Tibial nerve (tissue), 4 donors: Measurements from ENCODE around the gene CRY1. TPM values are rescaled to one million over a fixed set of nuclear protein-coding genes. Genes with fewer than 3 reads are reported as not detected.

Source experiments
- DNase-seq, 2 donors: peaks; one replicate each; pipeline ENCODE4 v3.0.0-alpha.2; 2019; ENCODE audit warnings: low spot score in 2 of 2
- H3K27ac ChIP-seq, 4 donors: fragments of 200-600 bp; sonication (generic) in 3 of 4; one replicate each; pipeline ENCODE4 v1.5.1; 2017 to 2019; ENCODE audit warnings: mild to moderate bottlenecking in 1 of 4
- H3K27me3 ChIP-seq, 2 donors: fragments of 200-600 bp; sonication (generic) in 1 of 2; one replicate each; pipeline versions ENCODE4 v1.5.1 to v1.6.0; 2017 to 2019
- H3K36me3 ChIP-seq, 3 donors: fragments of 200-600 bp; sonication (generic); one replicate each; pipeline ENCODE4 v1.5.1; 2018 to 2019
- H3K4me1 ChIP-seq, 4 donors: fragments of 200-600 bp; sonication (generic) in 3 of 4; one replicate each; pipeline ENCODE4 v1.5.1; 2017 to 2019
- H3K4me3 ChIP-seq, 4 donors: fragments of 200-600 bp; sonication (generic) in 3 of 4; one replicate each; pipeline ENCODE4 v1.5.1; 2017 to 2019; ENCODE audit warnings: mild to moderate bottlenecking in 1 of 4, moderate library complexity in 1 of 4
- H3K9me3 ChIP-seq, 4 donors: fragments of 200-600 bp; sonication (generic) in 3 of 4; one replicate each; pipeline ENCODE4 v1.5.1; 2017 to 2019
- CTCF ChIP-seq, 5 experiments: fragments of 200-600 bp in 3 of 5; fragments of 450-650 bp in 2 of 5; sonication (generic) in 3 of 5; IDR thresholded peaks; one replicate each; pipeline ENCODE4 v1.5.1; 2016 to 2019; ENCODE audit warnings: antibody characterized with exemption in 5 of 5, mild to moderate bottlenecking in 3 of 5, moderate library complexity in 2 of 5
- EP300 ChIP-seq, 2 donors: sonication (generic); formaldehyde crosslinking; IDR thresholded peaks; one replicate each; pipeline ENCODE4 v1.6.1; 2017; ENCODE audit warnings: antibody characterized with exemption in 2 of 2, mild to moderate bottlenecking in 1 of 2
- POLR2A ChIP-seq, 2 donors: fragments of 450-650 bp; IDR thresholded peaks; one replicate each; pipeline ENCODE4 v1.6.1; 2017; ENCODE audit warnings: antibody characterized with exemption in 2 of 2, mild to moderate bottlenecking in 2 of 2, moderate library complexity in 2 of 2
- WGBS, 2 donors: methylation state at CpG; one replicate each; pipeline ENCODE4 v1.1.5; 2018; 5-methylcytosine and 5-hydroxymethylcytosine counted together
- total RNA-seq, 4 donors: library from RNA; depleted of rRNA; stranded (reverse); fragments of >200 nt; gene quantifications; one replicate each; pipeline ENCODE4 v1.1.0, GENCODE V29; 2016

Gene CRY1
- total RNA-seq, 4 donors from 2014 or later = 16.3 to 36.3 (median 24.4) TPM

GRCh38 chr12:107025671-107026070, 67.7 kb downstream of the CRY1 start:
- 83 to 97% methylated on average over 1 of the region's 1 CpG for WGBS, 2 donors
- DNase-seq = no peak
- Histone ChIP-seq H3K4me1 (peaks cover 0 to 32% (median 14%) of the 10 kb centered on the region in 4 donors), H3K27me3 (no peaks in the 10 kb centered on the region), H3K4me3 (no peak overlapping the region), H3K27ac (no peak overlapping the region), H3K9me3 (no peaks in the 10 kb centered on the region), H3K36me3 (peaks cover 0 to 7% (median 0%) of the 10 kb centered on the region in 3 donors)
- TF ChIP-seq POLR2A (IDR thresholded peaks at IDR 0.05) (no peak), CTCF (IDR thresholded peaks at IDR 0.05) (no peak), EP300 (IDR thresholded peaks at IDR 0.05) (no peak)

- Histone ChIP-seq H3K4me1 (no peaks in the 10 kb centered on the region), H3K27me3 (no peaks in the 10 kb centered on the region), H3K36me3 (peaks cover 0 to 29% (median 0%) of the 10 kb centered on the region in 3 donors), H3K9me3 (no peaks in the 10 kb centered on the region), H3K27ac (no peak overlapping the region), H3K4me3 (no peak overlapping the region)
- 89 to 91% methylated on average over 2 of the region's 2 CpGs for WGBS, 2 donors
- TF ChIP-seq POLR2A (IDR thresholded peaks at IDR 0.05) = no peak
- TF ChIP-seq EP300 (IDR thresholded peaks at IDR 0.05) = no peak
- TF ChIP-seq CTCF (IDR thresholded peaks at IDR 0.05) = no peak
- no peak for DNase-seq
Observed at GRCh38 chr12:107019546-107019945, 73.8 kb downstream of the CRY1 start.

GRCh38 chr12:107017042-107017441, 76.3 kb downstream of the CRY1 start:
- WGBS, 2 donors = 64 to 69% methylated on average over 4 of the region's 4 CpGs
- no peak for DNase-seq
- Histone ChIP-seq H3K4me3 (no peak overlapping the region), H3K4me1 (no peaks in the 10 kb centered on the region), H3K9me3 (no peaks in the 10 kb centered on the region), H3K27me3 (no peaks in the 10 kb centered on the region), H3K36me3 (peaks cover 0 to 41% (median 0%) of the 10 kb centered on the region in 3 donors), H3K27ac (no peak overlapping the region)
- no peak for TF ChIP-seq CTCF (IDR thresholded peaks at IDR 0.05)
- TF ChIP-seq POLR2A (IDR thresholded peaks at IDR 0.05) = no peak
- no peak for TF ChIP-seq EP300 (IDR thresholded peaks at IDR 0.05)

- H3K4me1 ChIP-seq = no peaks in the 10 kb centered on the region
- H3K4me3 ChIP-seq = no peak overlapping the region
- H3K9me3 ChIP-seq = no peaks in the 10 kb centered on the region
- TF ChIP-seq CTCF (IDR thresholded peaks at IDR 0.05) (no peak), EP300 (IDR thresholded peaks at IDR 0.05) (no peak), POLR2A (IDR thresholded peaks at IDR 0.05) (no peak)
- no peak for DNase-seq
- no peak overlapping the region for H3K27ac ChIP-seq
- 67 to 75% methylated on average over 3 of the region's 3 CpGs for WGBS, 2 donors
- no peaks in the 10 kb centered on the region for H3K27me3 ChIP-seq
- peaks cover 0 to 34% (median 0%) of the 10 kb centered on the region in 3 donors for H3K36me3 ChIP-seq
Observed at GRCh38 chr12:107014055-107014454, 79.3 kb downstream of the CRY1 start.

GRCh38 chr12:107012736-107013425, 80.5 kb downstream of the CRY1 start:
- peaks cover 0 to 34% (median 0%) of the 10 kb centered on the region in 3 donors for H3K36me3 ChIP-seq
- DNase-seq = no peak
- no peak overlapping the region for H3K27ac ChIP-seq
- TF ChIP-seq EP300 (IDR thresholded peaks at IDR 0.05) (no peak), POLR2A (IDR thresholded peaks at IDR 0.05) (no peak), CTCF (IDR thresholded peaks at IDR 0.05) (no peak)
- H3K4me3 ChIP-seq = no peak overlapping the region
- no peaks in the 10 kb centered on the region for H3K4me1 ChIP-seq
- WGBS, 2 donors = 95 to 100% methylated on average over 1 of the region's 1 CpG
- H3K9me3 ChIP-seq = no peaks in the 10 kb centered on the region
- no peaks in the 10 kb centered on the region for H3K27me3 ChIP-seq
